A673 (cell line): Measurements from ENCODE around the gene KCTD16. TPM values are rescaled to one million over a fixed set of nuclear protein-coding genes. Genes with fewer than 3 reads are reported as not detected.

Experiments used
- BruUV-seq: library from RNA; stranded (reverse); fragments of 400-500 nt; replicated peaks from 2 replicates; lab custom pipeline; 2021; lab: Mats Ljungman, UMichigan
- CTCF ChIA-PET: fragments of 300-600 bp; sonication (Branson Sonifier 250); formaldehyde crosslinking; loops from one replicate; lab custom pipeline; 2022; ENCODE audit warnings: antibody characterized with exemption; lab: Charles Lee
- POLR2A ChIA-PET: fragments of 300-600 bp; sonication (Branson Sonifier 250); formaldehyde crosslinking; loops from one replicate; lab custom pipeline; 2022; ENCODE audit warnings: antibody characterized with exemption; ENCODE audit not compliant: low non-redundant PET; lab: Charles Lee
- DNase-seq: peaks from one replicate; pipeline ENCODE4 v3.0.0-alpha.2; 2015; ENCODE audit warnings: low spot score
- H3K27ac ChIP-seq: fragments of 200-600 bp; sonication (generic); 2 replicates; pipeline ENCODE4 v1.5.1; 2016; ENCODE audit warnings: mixed run types, low read depth, mild to moderate bottlenecking, mixed read lengths, antibody characterized with exemption, low read length; ENCODE audit not compliant: poor library complexity, severe bottlenecking
- H3K27me3 ChIP-seq: fragments of 200-600 bp; sonication (generic); replicated peaks from 2 replicates; pipeline ENCODE4 v1.6.1; 2017; ENCODE audit warnings: mixed run types, low read depth, mild to moderate bottlenecking, mixed read lengths, antibody characterized with exemption, low read length; ENCODE audit not compliant: insufficient read depth, poor library complexity
- H3K36me3 ChIP-seq: fragments of 200-600 bp; sonication (generic); 2 replicates; pipeline ENCODE4 v1.6.1; 2016; ENCODE audit warnings: mixed run types, mild to moderate bottlenecking, mixed read lengths, antibody characterized with exemption, low read length; ENCODE audit not compliant: insufficient read depth, poor library complexity, severe bottlenecking
- H3K4me1 ChIP-seq: fragments of 200-600 bp; sonication (generic); 2 replicates; pipeline ENCODE4 v1.6.1; 2017; ENCODE audit warnings: mixed run types, mild to moderate bottlenecking, mixed read lengths, antibody characterized with exemption, low read length; ENCODE audit not compliant: insufficient read depth, poor library complexity, severe bottlenecking
- H3K4me3 ChIP-seq: fragments of 200-600 bp; sonication (generic); 2 replicates; pipeline ENCODE4 v1.5.1; 2016; ENCODE audit warnings: low read depth, mixed run types, mild to moderate bottlenecking, mixed read lengths, low read length; ENCODE audit not compliant: poor library complexity, severe bottlenecking
- H3K9me3 ChIP-seq: fragments of 200-600 bp; sonication (generic); 2 replicates; pipeline ENCODE4 v1.6.1; 2016; ENCODE audit warnings: mixed run types, low read depth, mild to moderate bottlenecking, mixed read lengths, antibody characterized with exemption, low read length; ENCODE audit not compliant: poor library complexity, severe bottlenecking
- EZH2 ChIP-seq: fragments of 200-600 bp; sonication (generic); IDR thresholded peaks from 2 replicates; pipeline ENCODE4 v1.6.1; 2017; ENCODE audit warnings: borderline replicate concordance, low read depth, mild to moderate bottlenecking, mixed read lengths, antibody characterized with exemption, low read length; ENCODE audit not compliant: poor library complexity, severe bottlenecking
- intact Hi-C: fragments of 100-400 bp; cut with micrococcal nuclease; formaldehyde crosslinking; loops from one replicate; pipeline ENCODE4 v1.10.0; 2022; ENCODE audit not compliant: unreplicated experiment
- total RNA-seq: library from RNA; stranded (reverse); gene quantifications from 2 replicates; pipeline ENCODE4 v1.2.3, GENCODE V29; 2021
- TF ChIP-seq, protein P1 (sequence below): fragments of 300-800, 200-600 bp; sonication (generic); conservative IDR thresholded peaks from 2 replicates; pipeline ENCODE4 v1.5.1; 2017; ENCODE audit warnings: low read depth, mild to moderate bottlenecking, antibody characterized with exemption, low read length, moderate library complexity, mixed read lengths

KCTD16 gene
- total RNA-seq, 1 experiment from 2014 or later = 1.1 TPM

DNA sequence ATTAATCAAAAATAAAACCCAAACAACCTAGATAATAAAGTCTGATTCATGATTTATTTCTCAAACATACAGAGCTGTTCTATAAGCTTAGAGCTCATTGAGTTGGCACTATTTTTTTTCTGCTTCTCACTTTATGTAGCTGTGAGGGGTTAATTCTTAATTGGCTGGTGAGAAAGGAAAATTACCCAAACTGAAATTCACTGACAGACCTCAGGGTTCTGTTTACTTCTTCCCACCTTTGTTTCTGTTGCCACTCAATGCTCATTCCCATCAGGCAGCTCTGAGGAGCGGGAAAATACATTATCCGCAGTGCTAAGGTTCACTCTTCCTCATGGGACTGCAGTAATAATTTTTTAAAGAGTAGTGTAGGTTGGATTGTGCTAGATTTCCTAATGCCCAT lies 139.9 kb downstream of the KCTD16 start:
- no peaks in the 10 kb centered on the region for H3K27me3 ChIP-seq
- no peak overlapping the region for H3K4me3 ChIP-seq
- no peak overlapping the region for H3K27ac ChIP-seq
- no peak for TF ChIP-seq EZH2
- TF ChIP-seq, protein P1, sequence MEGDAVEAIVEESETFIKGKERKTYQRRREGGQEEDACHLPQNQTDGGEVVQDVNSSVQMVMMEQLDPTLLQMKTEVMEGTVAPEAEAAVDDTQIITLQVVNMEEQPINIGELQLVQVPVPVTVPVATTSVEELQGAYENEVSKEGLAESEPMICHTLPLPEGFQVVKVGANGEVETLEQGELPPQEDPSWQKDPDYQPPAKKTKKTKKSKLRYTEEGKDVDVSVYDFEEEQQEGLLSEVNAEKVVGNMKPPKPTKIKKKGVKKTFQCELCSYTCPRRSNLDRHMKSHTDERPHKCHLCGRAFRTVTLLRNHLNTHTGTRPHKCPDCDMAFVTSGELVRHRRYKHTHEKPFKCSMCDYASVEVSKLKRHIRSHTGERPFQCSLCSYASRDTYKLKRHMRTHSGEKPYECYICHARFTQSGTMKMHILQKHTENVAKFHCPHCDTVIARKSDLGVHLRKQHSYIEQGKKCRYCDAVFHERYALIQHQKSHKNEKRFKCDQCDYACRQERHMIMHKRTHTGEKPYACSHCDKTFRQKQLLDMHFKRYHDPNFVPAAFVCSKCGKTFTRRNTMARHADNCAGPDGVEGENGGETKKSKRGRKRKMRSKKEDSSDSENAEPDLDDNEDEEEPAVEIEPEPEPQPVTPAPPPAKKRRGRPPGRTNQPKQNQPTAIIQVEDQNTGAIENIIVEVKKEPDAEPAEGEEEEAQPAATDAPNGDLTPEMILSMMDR = no peak
- intact Hi-C loops = no loop called here
- ChIA-PET POLR2A (no interaction called here), CTCF (no interaction called here)
- BruUV-seq = no TSS peak
- DNase-seq = no peak
- no peaks in the 10 kb centered on the region for H3K36me3 ChIP-seq
- H3K4me1 ChIP-seq = no peaks in the 10 kb centered on the region
- no peaks in the 10 kb centered on the region for H3K9me3 ChIP-seq

DNA sequence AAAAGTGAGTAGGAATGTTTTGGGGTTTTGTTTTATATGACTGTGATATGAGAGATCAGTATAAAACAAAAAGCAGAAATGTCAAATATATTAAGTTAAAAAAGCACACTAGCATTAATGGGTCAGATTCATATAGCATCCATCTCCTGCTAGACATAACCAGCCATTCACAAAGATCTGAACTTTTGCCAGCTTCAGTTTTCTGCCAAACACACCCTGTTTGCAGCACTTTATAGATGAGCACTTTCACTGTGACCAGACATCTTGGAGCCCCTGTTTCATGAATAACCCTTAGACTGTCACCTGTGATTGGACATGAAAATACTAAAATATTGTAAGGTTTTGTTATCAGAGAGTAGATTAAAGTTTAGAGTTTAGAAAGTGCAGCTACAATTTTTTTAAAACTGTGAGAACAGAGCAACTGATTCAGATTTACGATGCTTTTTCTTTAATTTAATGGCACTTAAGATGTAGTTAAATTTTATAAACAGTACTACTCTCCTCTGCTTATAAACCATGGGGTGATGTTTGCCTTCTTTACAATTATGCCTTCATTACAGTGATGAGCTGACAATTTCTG lies 142.6 kb downstream of the KCTD16 start:
- ChIA-PET CTCF (no interaction called here), POLR2A (no interaction called here)
- no peaks in the 10 kb centered on the region for H3K27me3 ChIP-seq
- no peak overlapping the region for H3K27ac ChIP-seq
- H3K4me1 ChIP-seq = no peaks in the 10 kb centered on the region
- no peaks in the 10 kb centered on the region for H3K9me3 ChIP-seq
- no peaks in the 10 kb centered on the region for H3K36me3 ChIP-seq
- TF ChIP-seq, protein P1 = no peak
- no peak overlapping the region for H3K4me3 ChIP-seq
- no peak for DNase-seq
- intact Hi-C loops = no loop called here
- BruUV-seq = no TSS peak

DNA sequence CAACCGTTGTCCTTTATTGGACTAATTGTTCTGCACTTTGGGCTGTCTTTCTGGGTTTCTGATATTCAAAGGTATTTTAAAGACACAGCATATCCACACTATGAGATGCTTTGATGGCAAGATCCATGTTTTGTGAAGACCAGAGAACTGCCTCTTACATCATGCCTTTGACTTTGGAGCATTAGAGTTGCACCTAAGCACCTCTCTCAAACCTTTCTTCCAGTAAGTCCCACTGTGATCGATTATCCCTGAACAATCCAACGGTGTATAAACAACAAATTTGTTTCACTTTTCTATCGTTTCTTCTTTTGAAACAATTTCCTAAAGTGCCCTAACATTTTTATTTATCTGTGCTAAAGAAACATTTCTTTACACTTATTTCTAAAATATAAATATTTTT lies 144.4 kb downstream of the KCTD16 start:
- Histone ChIP-seq H3K9me3 (no peaks in the 10 kb centered on the region), H3K4me1 (no peaks in the 10 kb centered on the region), H3K4me3 (no peak overlapping the region), H3K27me3 (no peaks in the 10 kb centered on the region), H3K27ac (no peak overlapping the region), H3K36me3 (no peaks in the 10 kb centered on the region)
- no peak for DNase-seq
- BruUV-seq = no TSS peak
- intact Hi-C loops = no loop called here
- POLR2A ChIA-PET = no interaction called here
- no peak for TF ChIP-seq EZH2
- TF ChIP-seq, protein P1 = no peak
- CTCF ChIA-PET = no interaction called here
